ENCODE results near the gene KLHDC10.

GRCh38 chr7:130102588-130102987 lies 32.3 kb downstream of the KLHDC10 start:
- TF ChIP-seq CTCF (IDR thresholded peaks at IDR 0.05) (no peak), POLR2A (IDR thresholded peaks at IDR 0.05) (no peak), EP300 (IDR thresholded peaks at IDR 0.05) (no peak)
